Gastrocnemius medialis (tissue), 4 donors: ENCODE results near the gene WNT7B. TPM values are rescaled to one million over a fixed set of nuclear protein-coding genes. Genes with fewer than 3 reads are reported as not detected.

Experiments
- ATAC-seq, 2 donors: fragments of 150-250 bp; one replicate each; pipeline ENCODE4 v1.9.1; 2016
- DNase-seq, 2 donors: peaks; one replicate each; pipeline ENCODE4 v3.0.0-alpha.2; 2019
- H3K27ac ChIP-seq, 4 donors: fragments of 200-600 bp; sonication (generic); 1 replicate in 1 of 4; 2 replicates in 3 of 4; pipeline ENCODE4 v1.5.1; 2016 to 2018; ENCODE audit warnings: mild to moderate bottlenecking in 2 of 4, moderate library complexity in 1 of 4
- H3K27me3 ChIP-seq, 3 donors: fragments of 200-600 bp; sonication (generic) in 2 of 3; 1 replicate in 1 of 3; 2 replicates in 2 of 3; pipeline versions ENCODE4 v1.5.1 to v1.6.0; 2016 to 2019; ENCODE audit warnings: mild to moderate bottlenecking in 1 of 3, moderate library complexity in 1 of 3
- H3K36me3 ChIP-seq, 2 donors: fragments of 200-600 bp; sonication (generic) in 1 of 2; one replicate each; pipeline ENCODE4 v1.5.1; 2017 to 2018
- H3K4me1 ChIP-seq, 2 donors: fragments of 200-600 bp; sonication (generic) in 1 of 2; one replicate each; pipeline ENCODE4 v1.5.1; 2016 to 2017; ENCODE audit warnings: mild to moderate bottlenecking in 2 of 2
- H3K4me3 ChIP-seq, 4 donors: fragments of 200-600 bp; sonication (generic) in 3 of 4; 1 replicate in 1 of 4; 2 replicates in 3 of 4; pipeline ENCODE4 v1.5.1; 2016 to 2019; ENCODE audit warnings: mild to moderate bottlenecking in 2 of 4
- H3K9me3 ChIP-seq, 3 donors: fragments of 200-600 bp; sonication (generic) in 2 of 3; 1 replicate in 1 of 3; 2 replicates in 2 of 3; pipeline ENCODE4 v1.5.1; 2016 to 2019
- POLR2A ChIP-seq, 2 donors: fragments of 450-650 bp; IDR thresholded peaks; one replicate each; pipeline ENCODE4 v1.6.1; 2017; ENCODE audit warnings: antibody characterized with exemption in 2 of 2, mild to moderate bottlenecking in 2 of 2, moderate library complexity in 2 of 2
- in situ Hi-C, 4 donors: fragments of 200-750 bp; cut with MboI; loops; one replicate each; pipeline versions ENCODE4 v1.15.0 to v1.8.0; 2017; ENCODE audit warnings: low sequenced_read_pairs in 4 of 4
- intact Hi-C: fragments of 100-400 bp; cut with DNase I; formaldehyde crosslinking; loops from one replicate; pipeline ENCODE4 v1.15.1; 2023; ENCODE audit warnings: low total_unique reads
- total RNA-seq, 4 donors: library from RNA; depleted of rRNA; stranded (reverse); fragments of >200 nt; gene quantifications; one replicate each; pipeline versions ENCODE4 v1.1.0 to v1.2.3, GENCODE V29; 2016
- TF ChIP-seq, protein P1 (sequence below), 5 experiments: fragments of 450-650 bp in 3 of 5; fragments of 200-600 bp in 2 of 5; sonication (generic) in 2 of 5; IDR thresholded peaks in 4 of 5; conservative IDR thresholded peaks in 1 of 5; 1 replicate in 4 of 5; 2 replicates in 1 of 5; pipeline ENCODE4 v1.5.1; 2016 to 2019; ENCODE audit warnings: antibody characterized with exemption in 5 of 5, mild to moderate bottlenecking in 3 of 5, moderate library complexity in 3 of 5

Gene WNT7B
- total RNA-seq, 4 donors from 2014 or later = not detected

DNA sequence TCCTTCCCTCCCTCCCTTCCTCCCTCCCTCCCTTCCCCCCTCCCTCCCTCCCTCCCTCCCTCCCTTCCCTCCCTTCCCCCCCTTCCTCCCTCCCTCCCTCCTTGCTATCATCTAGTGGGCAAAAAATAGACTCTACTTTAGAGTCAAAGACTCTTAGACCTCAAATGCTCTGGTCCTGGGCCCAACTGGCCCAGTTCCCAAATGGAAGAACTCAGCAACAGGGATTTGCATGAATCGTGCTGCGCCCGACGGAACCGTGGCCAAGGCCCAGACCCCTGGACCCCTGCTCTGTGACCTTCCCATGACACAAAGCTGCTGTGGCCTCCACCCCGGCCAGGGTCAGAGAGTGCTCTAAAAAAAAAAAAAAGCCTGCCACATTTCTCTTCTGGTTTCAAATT, 97.4 kb downstream of the WNT7B start:
- Histone ChIP-seq H3K27me3 (peaks cover 59 to 69% (median 61%) of the 10 kb centered on the region in 3 donors), H3K4me1 (peaks cover 4 to 5% of the 10 kb centered on the region in 2 donors), H3K4me3 (no peak overlapping the region), H3K36me3 (no peaks in the 10 kb centered on the region), H3K27ac (no peak overlapping the region), H3K9me3 (no peaks in the 10 kb centered on the region)
- DNase-seq (no peak), ATAC-seq (no peak)
- intact Hi-C loops (no loop called here), in situ Hi-C loops (no loop called here)
- TF ChIP-seq POLR2A (IDR thresholded peaks at IDR 0.05) = no peak
- TF ChIP-seq, protein P1, sequence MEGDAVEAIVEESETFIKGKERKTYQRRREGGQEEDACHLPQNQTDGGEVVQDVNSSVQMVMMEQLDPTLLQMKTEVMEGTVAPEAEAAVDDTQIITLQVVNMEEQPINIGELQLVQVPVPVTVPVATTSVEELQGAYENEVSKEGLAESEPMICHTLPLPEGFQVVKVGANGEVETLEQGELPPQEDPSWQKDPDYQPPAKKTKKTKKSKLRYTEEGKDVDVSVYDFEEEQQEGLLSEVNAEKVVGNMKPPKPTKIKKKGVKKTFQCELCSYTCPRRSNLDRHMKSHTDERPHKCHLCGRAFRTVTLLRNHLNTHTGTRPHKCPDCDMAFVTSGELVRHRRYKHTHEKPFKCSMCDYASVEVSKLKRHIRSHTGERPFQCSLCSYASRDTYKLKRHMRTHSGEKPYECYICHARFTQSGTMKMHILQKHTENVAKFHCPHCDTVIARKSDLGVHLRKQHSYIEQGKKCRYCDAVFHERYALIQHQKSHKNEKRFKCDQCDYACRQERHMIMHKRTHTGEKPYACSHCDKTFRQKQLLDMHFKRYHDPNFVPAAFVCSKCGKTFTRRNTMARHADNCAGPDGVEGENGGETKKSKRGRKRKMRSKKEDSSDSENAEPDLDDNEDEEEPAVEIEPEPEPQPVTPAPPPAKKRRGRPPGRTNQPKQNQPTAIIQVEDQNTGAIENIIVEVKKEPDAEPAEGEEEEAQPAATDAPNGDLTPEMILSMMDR (IDR thresholded peaks at IDR 0.05 in 4 of 5, conservative IDR thresholded peaks at IDR 0.05 in 1 of 5) = no peak

DNA sequence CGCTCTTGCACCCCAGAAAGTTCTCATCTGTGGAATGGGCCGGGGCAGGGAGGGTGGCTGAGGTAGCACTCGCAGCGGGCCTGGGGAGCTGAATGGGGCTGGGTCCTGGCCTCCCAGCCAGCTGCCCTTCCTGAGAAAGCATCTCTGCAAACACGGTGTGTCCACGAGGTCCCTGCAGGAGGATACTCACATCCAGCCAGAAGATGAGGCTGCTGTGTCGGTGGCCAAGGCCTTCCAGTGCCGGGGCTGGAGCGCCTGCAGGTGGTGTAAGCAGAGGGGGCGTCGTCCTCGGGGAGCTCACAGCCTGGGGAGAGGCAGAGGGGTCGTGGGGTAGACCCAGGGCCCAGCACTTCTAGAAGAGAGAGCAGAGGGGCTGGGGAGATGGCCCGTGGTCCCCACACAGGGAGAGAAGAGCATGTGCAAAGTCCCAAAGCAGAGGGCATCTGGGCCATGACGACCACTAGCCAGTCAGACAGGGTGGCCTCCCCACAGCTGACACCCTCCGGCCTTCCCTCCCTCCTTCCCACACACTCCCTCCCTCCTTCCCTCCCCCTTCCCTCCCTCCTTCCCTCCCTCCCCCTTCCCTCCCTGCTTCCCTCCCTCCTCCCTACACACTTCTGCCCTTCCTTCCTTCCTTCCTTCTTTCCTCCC, 97.9 kb downstream of the WNT7B start:
- H3K9me3 ChIP-seq = no peaks in the 10 kb centered on the region
- DNase-seq = no peak
- H3K4me3 ChIP-seq = no peak overlapping the region
- ATAC-seq = no peak
- peaks cover 4 to 5% of the 10 kb centered on the region in 2 donors for H3K4me1 ChIP-seq
- intact Hi-C loops = no loop called here
- TF ChIP-seq, protein P1 (IDR thresholded peaks at IDR 0.05 in 4 of 5, conservative IDR thresholded peaks at IDR 0.05 in 1 of 5) = no peak
- TF ChIP-seq POLR2A (IDR thresholded peaks at IDR 0.05) = no peak
- in situ Hi-C loops = no loop called here
- H3K27me3 ChIP-seq = peaks cover 54 to 64% (median 60%) of the 10 kb centered on the region in 3 donors
- no peak overlapping the region for H3K27ac ChIP-seq
- no peaks in the 10 kb centered on the region for H3K36me3 ChIP-seq

DNA sequence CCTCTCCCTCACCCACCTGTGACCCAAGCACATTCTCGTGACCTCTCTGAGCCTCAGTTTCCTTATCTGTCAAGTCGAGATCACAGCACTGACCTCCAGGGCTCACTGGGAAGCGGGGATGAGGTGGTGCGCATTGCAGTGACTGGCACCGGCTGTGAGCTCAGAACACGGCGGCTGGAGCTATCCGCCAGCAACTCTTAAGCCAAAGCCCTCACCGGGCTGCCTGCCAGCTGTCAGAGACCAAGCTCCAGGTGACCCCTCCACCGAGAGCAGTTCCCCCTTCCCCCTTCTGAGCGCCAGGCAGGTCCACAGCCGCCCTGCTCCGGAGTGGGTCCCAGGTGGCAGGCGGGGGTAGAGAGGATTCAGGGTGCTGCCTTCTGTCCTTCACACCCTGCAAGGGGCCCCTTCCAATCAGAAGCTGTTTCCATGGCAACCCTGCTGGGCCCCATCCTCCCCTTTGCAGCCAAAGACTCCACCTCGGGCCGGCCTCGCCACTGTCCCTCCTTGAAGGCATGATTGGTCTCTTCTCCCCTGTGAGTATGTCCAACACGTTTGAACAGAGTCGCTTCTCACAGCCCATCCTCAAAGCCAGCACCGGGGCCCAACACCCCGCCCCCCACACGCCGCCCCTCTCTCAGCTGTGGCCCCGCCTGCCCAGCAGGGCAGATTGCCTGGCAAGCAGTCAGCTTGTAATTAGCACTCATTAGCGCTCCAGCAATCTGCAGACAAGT, 98.7 kb downstream of the WNT7B start:
- no peak for ATAC-seq
- intact Hi-C loops (no loop called here), in situ Hi-C loops (no loop called here)
- H3K27ac ChIP-seq = no peak overlapping the region
- peaks cover 4 to 5% of the 10 kb centered on the region in 2 donors for H3K4me1 ChIP-seq
- peaks cover 46 to 58% (median 52%) of the 10 kb centered on the region in 3 donors for H3K27me3 ChIP-seq
- H3K4me3 ChIP-seq = no peak overlapping the region
- TF ChIP-seq, protein P1 (IDR thresholded peaks at IDR 0.05 in 4 of 5, conservative IDR thresholded peaks at IDR 0.05 in 1 of 5) = no peak
- no peak for TF ChIP-seq POLR2A (IDR thresholded peaks at IDR 0.05)
- DNase-seq = no peak
- no peaks in the 10 kb centered on the region for H3K9me3 ChIP-seq
- no peaks in the 10 kb centered on the region for H3K36me3 ChIP-seq

DNA sequence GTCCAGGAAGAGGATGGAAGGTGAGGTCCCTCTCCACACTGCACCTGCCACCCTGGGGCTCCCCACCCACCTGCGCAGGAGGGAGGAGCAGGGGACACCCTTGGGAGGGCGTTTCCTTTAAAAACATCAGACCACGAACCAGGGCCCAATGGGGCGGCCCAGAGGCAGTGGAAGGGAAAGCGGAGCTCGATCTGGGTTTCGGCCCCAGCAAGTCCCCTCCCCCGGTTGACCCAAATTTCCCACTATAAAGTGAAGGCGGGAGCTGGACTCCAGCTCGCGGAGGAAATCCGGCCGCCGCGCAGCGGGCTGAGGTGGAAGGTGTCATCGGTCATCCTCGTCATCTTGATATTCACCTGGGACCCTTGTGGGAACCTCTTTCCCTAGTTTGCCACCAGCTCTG, 99.3 kb downstream of the WNT7B start:
- no peak for TF ChIP-seq POLR2A (IDR thresholded peaks at IDR 0.05)
- TF ChIP-seq, protein P1 (IDR thresholded peaks at IDR 0.05 in 4 of 5, conservative IDR thresholded peaks at IDR 0.05 in 1 of 5) = no peak
- H3K27me3 ChIP-seq = peaks cover 40 to 53% (median 46%) of the 10 kb centered on the region in 3 donors
- in situ Hi-C loops (no loop called here), intact Hi-C loops (no loop called here)
- DNase-seq (no peak), ATAC-seq (no peak)
- H3K4me3 ChIP-seq = no peak overlapping the region
- H3K36me3 ChIP-seq = no peaks in the 10 kb centered on the region
- H3K27ac ChIP-seq = no peak overlapping the region
- peaks cover 4 to 5% of the 10 kb centered on the region in 2 donors for H3K4me1 ChIP-seq
- H3K9me3 ChIP-seq = no peaks in the 10 kb centered on the region
